Stimulated activated CD8-positive, alpha-beta memory T cell treated with anti-CD3 and anti-CD28 coated beads, Interleukin-2, amount 100 ng/mL, for 1 hour (primary cell): ENCODE results near the gene RHEB.

ENCODE experiments used
- DNase-seq, 2 donors: peaks; one replicate each; pipeline ENCODE4 v3.0.0-alpha.2; 2020; ENCODE audit warnings: low read depth in 2 of 2

Gene RHEB

GRCh38 chr7:151529842-151530241 is 10.1 kb upstream of the RHEB start:
- DNase-seq, result no peak

- no peak for DNase-seq
Observed at GRCh38 chr7:151524845-151525244, 5.2 kb upstream of the RHEB start.

- DNase-seq, result no peak
Observed at GRCh38 chr7:151524331-151524730, 4.6 kb upstream of the RHEB start.

- peak; percentile 2 to 8 for DNase-seq
Observed at GRCh38 chr7:151520419-151521261, 945 bp upstream of the RHEB start.

- DNase-seq, result peak; percentile 27 to 43
Observed at GRCh38 chr7:151518947-151519764, 539 bp downstream of the RHEB start.

- peak; percentile 20 to 33 for DNase-seq
Observed at GRCh38 chr7:151518105-151518946, 1.4 kb downstream of the RHEB start.

GRCh38 chr7:151517601-151518104 is 2.0 kb downstream of the RHEB start:
- no peak for DNase-seq

- DNase-seq, result no peak
Observed at GRCh38 chr7:151515276-151515565, 4.5 kb downstream of the RHEB start.

GRCh38 chr7:151514461-151515275 is 5.0 kb downstream of the RHEB start:
- no peak for DNase-seq

- no peak for DNase-seq
Observed at GRCh38 chr7:151513133-151513532, 6.6 kb downstream of the RHEB start.

GRCh38 chr7:151512353-151512752 is 7.3 kb downstream of the RHEB start:
- DNase-seq, result no peak

- DNase-seq, result no peak
Observed at GRCh38 chr7:151511946-151512345, 7.7 kb downstream of the RHEB start.

GRCh38 chr7:151511270-151511669 is 8.4 kb downstream of the RHEB start:
- DNase-seq, result no peak

- DNase-seq, result no peak
Observed at GRCh38 chr7:151509670-151510333, 9.9 kb downstream of the RHEB start.

GRCh38 chr7:151508991-151509390 is 10.7 kb downstream of the RHEB start:
- no peak for DNase-seq

GRCh38 chr7:151507806-151508205 is 11.9 kb downstream of the RHEB start:
- DNase-seq, result no peak

GRCh38 chr7:151506901-151507382 is 12.8 kb downstream of the RHEB start:
- no peak for DNase-seq

- no peak for DNase-seq
Observed at GRCh38 chr7:151505836-151506468, 13.7 kb downstream of the RHEB start.

- no peak for DNase-seq
Observed at GRCh38 chr7:151505433-151505832, 14.3 kb downstream of the RHEB start.
